ENCODE measurements around the gene MXD1.
"Not testable (repeated sequence)": the region's sequence is repeated elsewhere in the genome, so short reads cannot be mapped to it uniquely, and the experiment has no call there.

The MXD1 gene, protein sequence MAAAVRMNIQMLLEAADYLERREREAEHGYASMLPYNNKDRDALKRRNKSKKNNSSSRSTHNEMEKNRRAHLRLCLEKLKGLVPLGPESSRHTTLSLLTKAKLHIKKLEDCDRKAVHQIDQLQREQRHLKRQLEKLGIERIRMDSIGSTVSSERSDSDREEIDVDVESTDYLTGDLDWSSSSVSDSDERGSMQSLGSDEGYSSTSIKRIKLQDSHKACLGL
- 20.9 to 66.2 (median 30.7) reads per million in 3 experiments for total RNA-seq

- DNase-seq = no peak
Measured at GRCh38 chr2:69914950-69915945, at the start of gene MXD1. TSS of gene MXD1 (plus strand) at chr2:69915109. CDS start at chr2:69915331, 222 bp downstream.

- no peak for DNase-seq
Measured at GRCh38 chr2:69888451-69888850, 26.5 kb upstream of the MXD1 start.

- DNase-seq = no peak
Measured at GRCh38 chr2:69889302-69889701, 25.6 kb upstream of the MXD1 start.

GRCh38 chr2:69890881-69891280 is 24.0 kb upstream of the MXD1 start:
- no peak for DNase-seq

GRCh38 chr2:69892838-69893424 is 22.0 kb upstream of the MXD1 start:
- DNase-seq = not testable (repeated sequence)

- peak; percentile 72 for DNase-seq
Measured at GRCh38 chr2:69893684-69894551, 21.0 kb upstream of the MXD1 start, which contains the start of gene SNRNP27. TSS of gene SNRNP27 (plus strand) at chr2:69893956. CDS start at chr2:69893985, 29 bp downstream.

DNA sequence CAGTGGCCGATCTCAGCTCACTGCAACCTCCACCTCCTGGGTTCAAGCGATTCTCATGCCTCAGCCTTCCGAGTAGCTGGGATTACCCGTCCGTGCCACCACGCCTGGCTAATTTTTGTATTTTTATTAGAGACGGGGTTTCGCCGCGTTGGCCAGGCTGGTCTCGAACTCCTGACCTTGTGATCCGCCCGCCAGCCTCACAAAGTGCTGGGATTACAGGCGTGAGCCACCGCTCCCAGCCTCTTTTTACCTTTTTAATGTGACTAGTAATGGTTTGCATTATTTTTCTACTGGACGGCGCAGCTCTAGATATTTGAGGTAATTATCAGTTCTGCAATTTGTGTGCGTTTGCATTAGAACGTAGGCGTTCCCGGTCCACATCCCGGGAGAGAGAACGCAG is 20.2 kb upstream of the MXD1 start:
- not testable (repeated sequence) for DNase-seq

DNA sequence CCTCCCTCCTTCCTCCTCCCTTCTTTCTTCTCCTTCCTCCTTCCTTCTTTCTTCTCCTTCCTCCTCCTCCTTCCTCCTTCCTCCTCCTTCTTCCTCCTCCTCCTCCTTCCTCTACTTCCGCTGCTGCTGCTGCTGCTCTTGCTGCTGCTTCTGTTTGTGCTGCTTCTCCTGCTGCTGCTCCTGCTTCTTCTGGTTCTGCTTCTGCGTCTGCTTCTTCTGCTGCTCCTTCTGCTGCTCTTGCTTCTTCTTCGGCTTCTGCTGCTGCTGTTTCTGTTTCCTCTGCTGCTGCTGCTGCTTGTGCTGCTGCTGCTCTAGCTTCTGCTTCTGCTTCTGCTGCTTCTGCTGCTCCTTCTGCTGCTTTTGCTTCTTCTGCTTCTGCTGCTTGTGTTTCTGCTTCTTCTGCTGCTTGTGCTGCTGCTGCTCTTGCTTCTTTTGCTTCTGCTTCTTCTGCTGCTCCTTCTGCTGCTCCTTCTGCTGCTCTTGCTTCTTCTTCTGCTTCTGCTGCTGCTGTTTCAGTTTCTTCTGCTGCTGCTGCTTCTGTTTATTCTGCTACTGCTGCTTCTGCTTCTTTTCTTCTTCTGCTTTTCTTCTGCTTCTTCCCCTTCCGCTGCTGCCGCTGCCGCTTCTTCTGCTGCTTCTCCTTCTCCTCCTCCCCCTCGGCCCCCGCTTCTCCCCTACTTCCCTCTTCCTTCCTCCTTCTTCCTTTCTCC is 12.5 kb upstream of the MXD1 start:
- no peak for DNase-seq

- no peak for DNase-seq
Measured at GRCh38 chr2:69907216-69907615, 7.7 kb upstream of the MXD1 start.

DNA sequence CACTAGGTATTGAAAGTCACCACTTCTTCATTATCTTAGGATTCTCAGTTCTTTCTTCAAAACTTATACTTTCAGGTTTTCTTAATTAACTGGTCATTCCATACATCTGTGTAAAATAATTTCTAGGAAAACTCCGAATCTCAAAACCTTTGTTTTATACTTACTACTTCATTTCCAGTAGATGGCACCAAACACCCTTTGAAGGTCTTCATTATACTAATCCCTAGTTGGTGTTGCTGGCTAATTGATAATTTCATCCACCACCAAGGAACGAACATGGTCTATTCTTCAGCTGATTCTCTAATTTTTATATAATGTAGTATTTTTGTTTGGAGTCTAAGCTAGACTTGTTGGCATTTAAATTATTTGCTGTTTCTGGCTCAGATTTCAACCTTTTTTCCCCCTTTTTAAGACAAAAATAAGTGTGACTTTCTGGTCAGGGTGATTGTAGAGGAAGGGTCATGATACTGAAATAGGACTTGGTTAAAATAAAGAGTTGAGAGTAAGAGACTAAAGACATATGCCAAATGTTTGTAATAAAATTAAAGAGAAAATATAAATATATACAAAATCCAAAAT is 2.8 kb upstream of the MXD1 start:
- DNase-seq = peak; percentile 66

- peak; percentile 100 for DNase-seq
Measured at GRCh38 chr2:69914164-69914949, 552 bp upstream of the MXD1 start.

DNA sequence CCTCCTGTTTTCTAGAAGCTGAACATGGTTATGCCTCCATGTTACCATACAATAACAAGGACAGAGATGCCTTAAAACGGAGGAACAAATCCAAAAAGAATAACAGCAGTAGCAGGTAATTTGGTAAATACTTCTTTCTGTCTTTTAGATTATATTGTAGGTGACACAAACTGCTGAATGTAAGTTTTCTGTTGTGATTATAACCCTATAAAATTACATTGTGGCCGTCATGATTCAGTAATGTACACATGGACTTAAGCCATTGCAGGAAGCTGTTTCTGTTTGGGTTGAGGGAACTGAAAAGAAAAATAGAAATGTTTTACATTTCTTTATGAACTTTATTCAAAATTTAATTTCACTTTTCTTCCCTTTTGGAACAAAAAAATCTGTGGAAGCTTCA is 1.2 kb downstream of the MXD1 start:
- DNase-seq = no peak

DNA sequence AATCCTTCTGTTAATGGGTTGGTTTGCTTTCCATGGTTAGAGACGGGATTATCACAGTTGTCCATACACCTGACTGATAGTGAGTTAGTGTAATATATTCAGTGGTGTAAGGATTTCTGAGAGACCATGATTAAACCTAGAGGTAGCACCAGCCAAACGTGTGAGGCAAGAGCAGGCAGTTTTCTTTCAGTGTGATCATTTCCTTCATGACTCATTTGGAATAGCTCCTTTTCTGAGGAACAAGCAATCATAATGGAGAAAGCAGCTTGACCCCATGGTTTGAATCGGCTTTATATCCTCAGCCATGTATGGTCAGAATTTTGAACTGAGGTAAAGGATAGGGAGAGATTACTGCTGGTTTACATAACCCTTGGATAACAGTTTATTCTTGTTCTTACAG is 2.9 kb downstream of the MXD1 start:
- no peak for DNase-seq

- DNase-seq = no peak
Measured at GRCh38 chr2:69918401-69918800, 3.5 kb downstream of the MXD1 start.

GRCh38 chr2:69923116-69923515 is 8.2 kb downstream of the MXD1 start:
- DNase-seq = no peak

GRCh38 chr2:69926849-69927515 is 12.1 kb downstream of the MXD1 start:
- no peak for DNase-seq

- no peak for DNase-seq
Measured at GRCh38 chr2:69931832-69932595, 17.1 kb downstream of the MXD1 start.

- no peak for DNase-seq
Measured at GRCh38 chr2:69932596-69932922, 17.6 kb downstream of the MXD1 start.

DNA sequence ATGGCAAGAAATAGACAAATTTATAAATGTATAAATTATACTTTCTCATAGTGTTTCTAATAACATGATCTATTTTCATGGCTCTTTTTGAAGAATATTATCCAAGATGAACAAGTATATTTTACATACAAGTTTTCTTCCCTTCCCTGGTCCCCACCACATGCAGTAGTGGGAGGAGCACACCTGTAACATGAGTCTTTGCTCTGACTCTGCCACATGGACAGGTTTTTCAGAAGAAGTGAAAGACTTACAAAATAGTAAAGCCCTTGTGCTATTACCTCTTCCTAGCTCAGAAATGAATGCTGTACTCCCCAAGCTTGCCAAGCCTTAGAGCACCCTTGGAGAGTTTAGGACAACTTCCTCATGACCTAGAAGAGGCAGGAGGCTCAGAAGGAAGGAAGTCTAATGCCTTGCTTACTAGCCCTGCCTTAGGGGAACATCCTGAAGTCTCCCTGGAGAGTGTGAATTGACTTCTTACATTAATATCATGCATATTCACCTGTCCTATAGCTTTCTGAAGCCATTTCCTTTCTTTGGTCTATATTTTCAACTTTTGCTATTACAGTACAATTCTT is 18.4 kb downstream of the MXD1 start:
- DNase-seq = no peak
